Stimulated activated CD8-positive, alpha-beta memory T cell treated with anti-CD3 and anti-CD28 coated beads, Interleukin-7, amount 100 ng/mL, for 4 hours (primary cell): Measurements from ENCODE around the gene THUMPD1.
"Not testable (repeated sequence)": the region's sequence is repeated elsewhere in the genome, so short reads cannot be mapped to it uniquely, and the experiment has no call there.

Experiments
- DNase-seq, 2 donors: peaks; one replicate each; pipeline ENCODE4 v3.0.0-alpha.2; 2020; ENCODE audit warnings: low read depth in 2 of 2

THUMPD1 gene

DNA sequence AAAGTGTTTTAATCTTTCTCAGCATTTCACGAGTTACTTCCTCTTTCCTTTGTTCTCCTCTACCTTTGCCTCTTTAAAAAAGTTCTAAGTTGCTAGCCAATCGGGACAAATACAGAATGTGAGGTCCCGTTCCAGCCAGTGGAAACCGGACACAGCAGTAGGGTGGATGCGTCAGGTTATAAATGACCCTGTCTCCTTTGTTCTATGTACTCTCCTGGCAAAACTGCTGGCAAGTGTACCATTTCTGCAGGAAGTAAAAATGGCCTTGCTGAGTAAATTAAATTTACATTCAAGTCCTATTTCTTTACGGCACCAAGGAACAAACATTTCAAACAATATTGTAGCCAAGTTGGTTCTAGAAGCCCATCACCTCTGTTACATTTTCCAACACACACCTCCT, 47.5 kb downstream of the THUMPD1 start:
- DNase-seq, result not testable (repeated sequence)

DNA sequence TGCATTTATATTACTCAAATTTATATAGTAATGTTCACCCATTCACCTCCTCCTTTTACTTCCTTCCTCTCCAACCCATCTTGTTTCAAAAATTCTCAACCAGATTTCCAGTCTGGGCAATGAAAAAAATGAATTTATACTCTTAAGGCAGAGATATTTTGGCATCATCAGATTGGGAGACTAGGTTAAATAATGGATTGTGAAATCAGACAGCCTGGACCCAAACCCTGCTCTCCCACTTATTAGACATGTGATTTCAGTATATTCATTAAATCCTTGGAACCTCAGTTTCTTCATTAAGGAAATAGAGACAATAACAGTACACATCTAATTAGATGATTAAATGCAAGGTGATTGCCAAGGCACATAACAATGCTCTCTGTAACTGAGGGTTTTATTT, 52.0 kb downstream of the THUMPD1 start:
- DNase-seq, result no peak

DNA sequence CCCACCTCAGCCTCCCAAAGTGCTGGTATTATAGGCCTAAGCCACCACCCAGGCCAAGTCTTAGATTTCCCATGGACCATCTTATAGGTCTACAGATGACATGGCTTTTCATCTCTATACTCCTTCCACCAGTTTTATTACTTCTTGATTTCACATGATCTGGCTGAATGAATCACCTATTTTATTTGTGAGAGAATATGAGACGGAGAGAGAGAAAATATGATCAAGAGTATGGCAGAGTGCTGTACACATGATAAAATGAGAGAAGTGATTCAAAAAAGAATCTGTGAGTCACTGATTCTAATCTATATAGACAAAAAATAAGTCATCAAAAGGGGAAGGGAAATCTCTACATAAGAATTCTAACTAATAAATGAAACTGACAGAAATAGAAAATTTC, 57.8 kb downstream of the THUMPD1 start:
- DNase-seq, result no peak
